Measurements from ENCODE around the gene ZBTB38. TPM values are rescaled to one million over a fixed set of nuclear protein-coding genes. Genes with fewer than 3 reads are reported as not detected.

The ZBTB38 gene
- total RNA-seq, 1 donor from 2014 or later: 25.8 TPM

DNA sequence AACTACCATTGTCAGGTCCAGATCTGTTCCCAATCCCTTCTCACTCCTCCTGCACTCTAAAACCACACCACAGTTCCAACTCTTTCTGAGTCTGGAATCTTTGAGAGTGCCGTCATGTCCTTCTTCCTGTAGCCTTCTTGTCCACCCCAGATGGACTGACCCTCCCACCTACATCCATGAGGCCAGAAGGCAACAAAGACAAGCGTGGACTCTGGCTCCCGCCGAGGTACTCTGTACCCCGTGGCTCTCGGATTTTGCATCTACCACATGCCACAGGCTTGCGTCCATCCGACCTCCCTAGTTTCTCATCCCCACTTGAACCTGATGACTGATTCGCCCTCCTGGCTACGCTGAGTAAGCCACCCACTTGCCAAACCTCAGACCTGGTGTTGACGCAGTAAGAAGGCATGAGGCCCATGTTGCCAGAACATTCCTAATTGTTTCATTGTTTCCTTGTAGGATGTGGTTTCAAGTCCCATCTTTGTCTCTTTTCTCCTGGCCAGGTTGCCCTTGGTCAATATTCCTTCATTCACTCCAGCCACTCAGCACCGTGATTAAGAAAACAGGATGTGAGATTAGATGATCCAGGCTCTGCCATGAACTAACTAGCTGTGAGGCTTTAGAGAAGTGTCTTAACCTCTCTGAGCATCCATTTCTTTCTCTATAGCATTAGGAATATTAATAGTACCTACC is 1.1 kb upstream of the ZBTB38 start:
- DNase-seq (ENCODE audit: low spot score, unreplicated experiment): no peak
- Mint-ChIP-seq H3K9me3 (ENCODE audit: low read depth) (peaks cover 3% of the 10 kb centered on the region), H3K27me3 (no peaks in the 10 kb centered on the region), H3K4me1 (ENCODE audit: low read depth) (peaks cover 32% of the 10 kb centered on the region), H3K4me3 (ENCODE audit: low read depth) (no peak overlapping the region), H3K36me3 (ENCODE audit: insufficient read depth) (peaks cover 4% of the 10 kb centered on the region), H3K27ac (peak overlapping the region; percentile 83)
- TF ChIP-seq, protein P1, sequence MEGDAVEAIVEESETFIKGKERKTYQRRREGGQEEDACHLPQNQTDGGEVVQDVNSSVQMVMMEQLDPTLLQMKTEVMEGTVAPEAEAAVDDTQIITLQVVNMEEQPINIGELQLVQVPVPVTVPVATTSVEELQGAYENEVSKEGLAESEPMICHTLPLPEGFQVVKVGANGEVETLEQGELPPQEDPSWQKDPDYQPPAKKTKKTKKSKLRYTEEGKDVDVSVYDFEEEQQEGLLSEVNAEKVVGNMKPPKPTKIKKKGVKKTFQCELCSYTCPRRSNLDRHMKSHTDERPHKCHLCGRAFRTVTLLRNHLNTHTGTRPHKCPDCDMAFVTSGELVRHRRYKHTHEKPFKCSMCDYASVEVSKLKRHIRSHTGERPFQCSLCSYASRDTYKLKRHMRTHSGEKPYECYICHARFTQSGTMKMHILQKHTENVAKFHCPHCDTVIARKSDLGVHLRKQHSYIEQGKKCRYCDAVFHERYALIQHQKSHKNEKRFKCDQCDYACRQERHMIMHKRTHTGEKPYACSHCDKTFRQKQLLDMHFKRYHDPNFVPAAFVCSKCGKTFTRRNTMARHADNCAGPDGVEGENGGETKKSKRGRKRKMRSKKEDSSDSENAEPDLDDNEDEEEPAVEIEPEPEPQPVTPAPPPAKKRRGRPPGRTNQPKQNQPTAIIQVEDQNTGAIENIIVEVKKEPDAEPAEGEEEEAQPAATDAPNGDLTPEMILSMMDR (IDR thresholded peaks at IDR 0.05; ENCODE audit: unreplicated experiment): no peak

- Mint-ChIP-seq H3K4me1 (ENCODE audit: low read depth) (peaks cover 34% of the 10 kb centered on the region), H3K4me3 (ENCODE audit: low read depth) (peak overlapping the region; percentile 57), H3K36me3 (ENCODE audit: insufficient read depth) (no peaks in the 10 kb centered on the region), H3K27me3 (no peaks in the 10 kb centered on the region), H3K27ac (peak overlapping the region; percentile 99), H3K9me3 (ENCODE audit: low read depth) (no peaks in the 10 kb centered on the region)
- TF ChIP-seq, protein P1 (IDR thresholded peaks at IDR 0.05; ENCODE audit: unreplicated experiment): no peak
- no peak for DNase-seq (ENCODE audit: low spot score, unreplicated experiment)
Observed at GRCh38 chr3:141368925-141369794, 856 bp downstream of the ZBTB38 start.

DNA sequence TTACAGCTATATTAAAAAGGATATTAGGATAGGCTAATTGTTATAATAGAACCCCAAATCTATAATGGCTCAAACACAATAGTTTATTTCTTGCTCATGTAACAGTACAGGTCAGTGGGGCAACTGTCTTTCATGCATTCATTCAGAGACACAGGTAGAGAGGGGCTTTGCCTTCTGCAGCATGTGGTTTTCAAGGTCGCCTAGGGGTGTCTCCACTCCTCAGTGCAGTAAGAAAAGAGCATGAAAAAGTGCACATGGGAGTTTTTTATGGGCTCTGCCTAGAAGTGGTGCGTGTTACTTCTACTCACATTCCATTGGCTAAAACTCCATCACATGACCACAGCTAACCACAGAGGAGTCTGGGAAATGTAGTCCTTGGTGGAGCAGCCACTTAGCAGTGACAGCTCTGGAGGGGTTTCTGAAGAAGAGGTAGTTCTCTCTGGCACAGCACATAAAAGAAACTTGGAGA is 1.8 kb downstream of the ZBTB38 start:
- H3K4me1 Mint-ChIP-seq (ENCODE audit: low read depth): peaks cover 34% of the 10 kb centered on the region
- H3K27ac Mint-ChIP-seq: peak overlapping the region; percentile 42
- TF ChIP-seq, protein P1 (IDR thresholded peaks at IDR 0.05; ENCODE audit: unreplicated experiment): peak; percentile 31
- H3K4me3 Mint-ChIP-seq (ENCODE audit: low read depth): no peak overlapping the region
- no peaks in the 10 kb centered on the region for H3K27me3 Mint-ChIP-seq
- no peaks in the 10 kb centered on the region for H3K36me3 Mint-ChIP-seq (ENCODE audit: insufficient read depth)
- no peaks in the 10 kb centered on the region for H3K9me3 Mint-ChIP-seq (ENCODE audit: low read depth)
- no peak for DNase-seq (ENCODE audit: low spot score, unreplicated experiment)

GRCh38 chr3:141371882-141372281 is 3.6 kb downstream of the ZBTB38 start:
- Mint-ChIP-seq H3K4me1 (ENCODE audit: low read depth) (peaks cover 28% of the 10 kb centered on the region), H3K36me3 (ENCODE audit: insufficient read depth) (peaks cover 3% of the 10 kb centered on the region), H3K4me3 (ENCODE audit: low read depth) (no peak overlapping the region), H3K27me3 (peaks cover 3% of the 10 kb centered on the region), H3K27ac (no peak overlapping the region), H3K9me3 (ENCODE audit: low read depth) (no peaks in the 10 kb centered on the region)
- DNase-seq (ENCODE audit: low spot score, unreplicated experiment): no peak
- TF ChIP-seq, protein P1 (IDR thresholded peaks at IDR 0.05; ENCODE audit: unreplicated experiment): no peak

DNA sequence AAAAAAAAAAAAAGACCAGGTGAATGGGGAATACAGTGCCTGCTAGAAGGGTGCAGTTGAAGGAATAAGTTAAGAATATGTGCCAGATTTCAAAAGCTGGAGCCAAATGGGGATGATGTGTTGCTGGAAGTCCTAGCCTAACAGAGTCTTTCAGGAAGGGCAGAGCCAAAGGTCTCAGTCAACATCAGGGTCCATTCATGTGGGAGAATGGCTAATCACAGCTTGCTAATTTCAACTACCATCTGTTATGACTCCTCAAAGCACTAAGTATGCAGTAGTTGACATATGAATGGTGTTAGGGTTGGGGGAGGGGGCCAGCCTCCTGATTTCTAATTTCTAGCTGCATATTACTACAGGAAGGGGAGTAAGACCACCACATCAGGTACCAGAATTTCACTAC is 4.4 kb downstream of the ZBTB38 start:
- TF ChIP-seq, protein P1 (IDR thresholded peaks at IDR 0.05; ENCODE audit: unreplicated experiment): no peak
- no peak for DNase-seq (ENCODE audit: low spot score, unreplicated experiment)
- peaks cover 3% of the 10 kb centered on the region for H3K36me3 Mint-ChIP-seq (ENCODE audit: insufficient read depth)
- peaks cover 3% of the 10 kb centered on the region for H3K27me3 Mint-ChIP-seq
- no peaks in the 10 kb centered on the region for H3K9me3 Mint-ChIP-seq (ENCODE audit: low read depth)
- H3K27ac Mint-ChIP-seq: no peak overlapping the region
- H3K4me3 Mint-ChIP-seq (ENCODE audit: low read depth): no peak overlapping the region
- H3K4me1 Mint-ChIP-seq (ENCODE audit: low read depth): peaks cover 24% of the 10 kb centered on the region

All from progenitor cell of endocrine pancreas (in vitro differentiated cells).